CD4-positive, alpha-beta T cell (primary cell): Measurements from ENCODE around the gene MID2. TPM values are rescaled to one million over a fixed set of nuclear protein-coding genes. Genes with fewer than 3 reads are reported as not detected.

ENCODE experiments used
- ATAC-seq: fragments of 200-7000 bp; cut with Tn5 transposase; one replicate; pipeline ENCODE4 v1.10.0; 2022; ENCODE audit warnings: mild to moderate bottlenecking; ENCODE audit not compliant: poor library complexity
- CTCF ChIA-PET: fragments of 350-600 bp; sonication (Branson Sonifier 250); formaldehyde crosslinking; loops from one replicate; lab custom pipeline; 2021; ENCODE audit warnings: antibody characterized with exemption, inconsistent platforms; lab: Charles Lee
- POLR2A ChIA-PET: fragments of 350-600 bp; sonication (Branson Sonifier 250); formaldehyde crosslinking; loops from one replicate; lab custom pipeline; 2021; ENCODE audit warnings: antibody characterized with exemption, inconsistent platforms; lab: Charles Lee
- DNase-seq, 14 experiments: peaks; one replicate each; pipeline ENCODE4 v3.0.0-alpha.2; 2013 to 2020; ENCODE audit warnings: mixed read lengths in 2 of 14
- H3K27ac ChIP-seq, 2 donors: one replicate each; pipeline versions ENCODE4 v1.5.1 to v1.7.0; 2013; ENCODE audit warnings: low read length in 2 of 2, low read depth in 1 of 2, mild to moderate bottlenecking in 1 of 2
- H3K27me3 ChIP-seq, 2 experiments: 1 replicate in 1 of 2; 2 replicates in 1 of 2; pipeline versions ENCODE4 v1.6.1 to v1.7.0; 2013; ENCODE audit warnings: low read length in 2 of 2, control low read depth in 1 of 2, mild to moderate bottlenecking in 1 of 2, moderate library complexity in 1 of 2; ENCODE audit not compliant: insufficient read depth in 2 of 2, control insufficient read depth in 1 of 2
- H3K36me3 ChIP-seq: one replicate; pipeline ENCODE4 v1.6.1; 2013; ENCODE audit warnings: low read length, control low read depth; ENCODE audit not compliant: insufficient read depth
- H3K4me1 ChIP-seq: one replicate; pipeline ENCODE4 v1.6.1; 2013; ENCODE audit warnings: low read length, control low read depth; ENCODE audit not compliant: insufficient read depth
- H3K4me3 ChIP-seq: one replicate; pipeline ENCODE4 v1.5.1; 2013; ENCODE audit warnings: mild to moderate bottlenecking, low read length, moderate library complexity
- H3K9me3 ChIP-seq, 2 experiments: 1 replicate in 1 of 2; 2 replicates in 1 of 2; pipeline versions ENCODE4 v1.6.1 to v1.7.0; 2013; ENCODE audit warnings: low read length in 2 of 2, mild to moderate bottlenecking in 2 of 2, control low read depth in 1 of 2, moderate library complexity in 1 of 2; ENCODE audit not compliant: control insufficient read depth in 1 of 2, insufficient read depth in 1 of 2
- H3K27ac Mint-ChIP-seq: one replicate; pipeline ENCODE4 v1.8.0; 2020; ENCODE audit warnings: mixed read lengths
- H3K27me3 Mint-ChIP-seq: one replicate; pipeline ENCODE4 v1.8.0; 2021; ENCODE audit warnings: mixed read lengths
- H3K36me3 Mint-ChIP-seq: one replicate; pipeline ENCODE4 v1.8.0; 2021; ENCODE audit warnings: low read depth, mixed read lengths
- H3K4me1 Mint-ChIP-seq: one replicate; pipeline ENCODE4 v1.8.0; 2021; ENCODE audit warnings: low read depth, mixed read lengths
- H3K4me3 Mint-ChIP-seq: one replicate; pipeline ENCODE4 v1.8.0; 2020; ENCODE audit warnings: mild to moderate bottlenecking, mixed read lengths
- H3K9me3 Mint-ChIP-seq: one replicate; pipeline ENCODE4 v1.8.0; 2020; ENCODE audit warnings: mixed read lengths
- CTCF ChIP-seq: fragments of 200-600 bp; IDR thresholded peaks from one replicate; pipeline ENCODE4 v1.8.0; 2022; ENCODE audit warnings: antibody characterized with exemption, mild to moderate bottlenecking
- intact Hi-C, 2 experiments: fragments of 100-400 bp; cut with DNase I in 1 of 2; cut with micrococcal nuclease in 1 of 2; formaldehyde crosslinking; loops; one replicate each; pipeline versions ENCODE4 v1.15.1 to v1.9.0; 2023 to 2025; cut with DNase I, micrococcal nuclease
- total RNA-seq, 174 experiments: library from RNA in 2 of 174; stranded (reverse) in 2 of 174; gene quantifications; one replicate each; pipeline ENCODE4 v1.2.3 and lab custom pipeline; 2021 to 2026

Gene MID2
- total RNA-seq, 2 experiments from 2014 or later, result 15.7 to 16.9 TPM

DNA sequence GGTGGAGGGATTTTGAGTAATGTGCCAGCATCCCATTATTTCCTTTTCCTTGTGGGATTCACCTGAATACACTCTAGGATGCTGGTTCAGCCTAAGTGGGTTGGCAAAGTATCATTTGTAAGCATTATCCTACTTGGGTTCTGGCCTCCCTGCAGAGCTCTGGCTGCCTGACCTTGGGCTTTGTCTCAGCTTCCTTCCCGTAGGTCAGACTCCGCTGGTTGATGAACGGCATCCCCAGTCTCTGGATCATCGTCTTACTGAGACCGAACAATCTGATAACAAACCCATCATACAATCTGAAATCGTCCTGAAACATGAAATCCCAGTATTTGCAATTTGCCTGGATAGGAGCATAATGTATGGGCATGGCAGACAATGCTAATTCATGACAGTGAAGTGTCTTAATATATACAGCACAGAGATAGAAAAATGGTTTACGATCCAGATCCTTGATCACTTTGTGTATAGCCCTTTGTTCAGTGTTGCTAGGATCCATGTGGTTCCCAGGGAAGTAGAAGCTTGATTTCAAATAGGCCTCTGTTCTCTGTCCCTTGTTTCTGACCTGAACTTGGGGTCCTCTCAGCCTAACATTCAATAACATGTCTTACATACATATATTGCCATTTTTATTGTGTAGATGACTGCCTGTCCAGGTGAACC is 5.5 kb downstream of the MID2 start:
- no peaks in the 10 kb centered on the region for H3K27me3 Mint-ChIP-seq
- TF ChIP-seq CTCF, result no peak
- H3K36me3 Mint-ChIP-seq, result no peaks in the 10 kb centered on the region
- ATAC-seq, result no peak
- no peaks in the 10 kb centered on the region for H3K36me3 ChIP-seq
- DNase-seq, result no peak
- peaks cover 11% of the 10 kb centered on the region for H3K4me1 ChIP-seq
- H3K27ac Mint-ChIP-seq, result no peak overlapping the region
- POLR2A ChIA-PET, result no interaction called here
- CTCF ChIA-PET, result no interaction called here
- no peak overlapping the region for H3K4me3 Mint-ChIP-seq
- no peaks in the 10 kb centered on the region for H3K9me3 ChIP-seq
- no peak overlapping the region for H3K4me3 ChIP-seq
- H3K27me3 ChIP-seq, result no peaks in the 10 kb centered on the region
- no peak overlapping the region for H3K27ac ChIP-seq
- no peaks in the 10 kb centered on the region for H3K9me3 Mint-ChIP-seq
- H3K4me1 Mint-ChIP-seq, result peaks cover 42% of the 10 kb centered on the region
- intact Hi-C loops, result no loop called here

DNA sequence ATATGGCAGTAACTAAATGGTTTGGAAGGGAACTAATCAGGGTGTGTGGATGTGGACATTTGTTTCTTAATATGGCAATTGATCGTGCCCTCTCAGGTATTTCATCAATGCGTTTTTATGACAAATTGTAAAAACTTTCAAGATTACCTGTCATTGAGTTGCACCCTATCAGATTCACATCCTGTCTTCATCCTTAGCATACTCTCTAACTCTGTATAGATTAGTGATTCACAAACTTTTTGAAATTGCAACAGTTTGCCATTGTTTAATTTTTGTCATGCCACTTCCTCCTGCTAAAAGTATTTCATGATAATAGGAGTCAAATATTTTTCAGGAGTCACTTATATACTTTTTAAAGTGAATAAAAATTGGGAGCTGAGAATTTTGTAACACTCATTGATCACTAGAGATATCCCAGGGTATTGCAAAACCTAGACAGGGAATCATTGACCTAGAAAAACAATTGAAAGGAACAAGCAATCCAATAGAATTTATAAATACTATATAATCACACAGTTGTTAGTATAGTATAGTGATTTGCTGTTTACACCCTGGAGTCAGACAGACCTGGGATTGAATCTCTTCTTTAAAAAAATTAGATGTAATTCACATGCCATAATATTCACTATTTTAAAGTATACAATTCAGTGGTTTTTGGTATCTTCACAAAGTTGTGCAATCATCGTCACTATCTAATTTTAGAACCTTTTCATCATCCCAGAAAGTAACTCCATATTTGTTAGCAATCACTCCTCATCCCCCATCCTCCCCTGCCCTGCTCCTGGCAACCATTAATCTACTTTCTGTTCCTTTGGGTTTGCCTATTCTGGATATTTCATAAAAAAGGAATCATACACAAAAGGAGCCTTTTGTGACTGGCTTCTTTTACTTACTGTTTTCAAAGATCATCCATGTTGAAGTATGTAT is 8.9 kb downstream of the MID2 start:
- intact Hi-C loops, result no loop called here
- Histone ChIP-seq H3K36me3 (no peaks in the 10 kb centered on the region), H3K4me3 (no peak overlapping the region), H3K4me1 (no peaks in the 10 kb centered on the region), H3K27me3 (no peaks in the 10 kb centered on the region), H3K9me3 (no peaks in the 10 kb centered on the region), H3K27ac (no peak overlapping the region)
- Mint-ChIP-seq H3K4me3 (no peak overlapping the region), H3K9me3 (no peaks in the 10 kb centered on the region), H3K36me3 (no peaks in the 10 kb centered on the region), H3K27ac (no peak overlapping the region), H3K27me3 (no peaks in the 10 kb centered on the region), H3K4me1 (peaks cover 27% of the 10 kb centered on the region)
- POLR2A ChIA-PET, result no interaction called here
- ATAC-seq (no peak), DNase-seq (no peak)
- no peak for TF ChIP-seq CTCF
- CTCF ChIA-PET, result no interaction called here

- Histone ChIP-seq H3K9me3 (no peaks in the 10 kb centered on the region), H3K36me3 (peaks cover 9% of the 10 kb centered on the region), H3K4me3 (no peak overlapping the region), H3K27ac (no peak overlapping the region), H3K27me3 (no peaks in the 10 kb centered on the region), H3K4me1 (no peaks in the 10 kb centered on the region)
- DNase-seq (no peak), ATAC-seq (no peak)
- intact Hi-C loops, result no loop called here
- Mint-ChIP-seq H3K4me1 (peaks cover 15% of the 10 kb centered on the region), H3K36me3 (peaks cover 13% of the 10 kb centered on the region), H3K27me3 (no peaks in the 10 kb centered on the region), H3K4me3 (no peak overlapping the region), H3K9me3 (no peaks in the 10 kb centered on the region), H3K27ac (no peak overlapping the region)
- POLR2A ChIA-PET, result no interaction called here
- CTCF ChIA-PET, result no interaction called here
- TF ChIP-seq CTCF, result no peak
Observed at GRCh38 chrX:107836958-107837357, 11.3 kb downstream of the MID2 start.
